ENCODE results near the gene CALM1. TPM values are rescaled to one million over a fixed set of nuclear protein-coding genes. Genes with fewer than 3 reads are reported as not detected.

CALM1 gene
- total RNA-seq, 1 donor from 2014 or later = 1,262 TPM

Other genes with a start within 250 kb of the CALM1 start
- 177 and 224 TPM in 2 replicates for gene PSMC1, start 140.5 kb upstream of the CALM1 start, total RNA-seq
- gene NRDE2, start 65.1 kb upstream of the CALM1 start, total RNA-seq = 8.7 and 11.8 TPM in 2 replicates